Glutamatergic neuron (in vitro differentiated cells): ENCODE measurements around the gene PGAP3. TPM values are rescaled to one million over a fixed set of nuclear protein-coding genes. Genes with fewer than 3 reads are reported as not detected.
"Not testable (repeated sequence)": the region's sequence is repeated elsewhere in the genome, so short reads cannot be mapped to it uniquely, and the experiment has no call there.

Experiments
- DNase-seq: peaks from one replicate; pipeline ENCODE4 v3.0.0; 2022
- H3K27ac Mint-ChIP-seq: one replicate; pipeline ENCODE4 v1.8.0; 2020; ENCODE audit warnings: mild to moderate bottlenecking, mixed read lengths, inconsistent platforms; ENCODE audit not compliant: unreplicated experiment
- H3K27me3 Mint-ChIP-seq: one replicate; pipeline ENCODE4 v1.8.0; 2020; ENCODE audit warnings: mild to moderate bottlenecking, moderate library complexity, mixed read lengths, inconsistent platforms; ENCODE audit not compliant: unreplicated experiment
- H3K36me3 Mint-ChIP-seq: one replicate; pipeline ENCODE4 v1.8.0; 2020; ENCODE audit warnings: mild to moderate bottlenecking, mixed read lengths, inconsistent platforms; ENCODE audit not compliant: unreplicated experiment
- H3K4me1 Mint-ChIP-seq: one replicate; pipeline ENCODE4 v1.8.0; 2020; ENCODE audit warnings: mild to moderate bottlenecking, low read depth, mixed read lengths, inconsistent platforms; ENCODE audit not compliant: unreplicated experiment
- H3K4me3 Mint-ChIP-seq: one replicate; pipeline ENCODE4 v1.8.0; 2020; ENCODE audit warnings: mild to moderate bottlenecking, mixed read lengths, inconsistent platforms; ENCODE audit not compliant: unreplicated experiment
- H3K9me3 Mint-ChIP-seq: one replicate; pipeline ENCODE4 v1.8.0; 2020; ENCODE audit warnings: mild to moderate bottlenecking, moderate library complexity, mixed read lengths, inconsistent platforms; ENCODE audit not compliant: unreplicated experiment
- CTCF ChIP-seq: fragments of 200-600 bp; sonication (generic); IDR thresholded peaks from one replicate; pipeline ENCODE4 v1.5.0; 2021; ENCODE audit not compliant: partially characterized antibody, unreplicated experiment
- total RNA-seq: library from RNA; stranded (reverse); fragmentation: NEBNext Ultra II Directional; extraction: Animal tissue kit (Norgen Biotek cat#: 25700); gene quantifications from one replicate; pipeline ENCODE4 v1.2.1, GENCODE V29; 2021; ENCODE audit not compliant: unreplicated experiment

The PGAP3 gene
- total RNA-seq, 1 donor from 2014 or later: 10.7 TPM

GRCh38 chr17:39732586-39732985 lies 44.7 kb upstream of the PGAP3 start:
- Mint-ChIP-seq H3K9me3 (no peaks in the 10 kb centered on the region), H3K4me1 (no peaks in the 10 kb centered on the region), H3K27me3 (peaks cover 2% of the 10 kb centered on the region), H3K27ac (no peak overlapping the region), H3K4me3 (no peak overlapping the region), H3K36me3 (no peaks in the 10 kb centered on the region)
- no peak for TF ChIP-seq CTCF
- DNase-seq: no peak

- no peak within 1 kb of the TSS for H3K27ac Mint-ChIP-seq
- peak; percentile 96 for TF ChIP-seq CTCF
- H3K4me3 Mint-ChIP-seq: peak within 1 kb of the TSS; percentile 93
- DNase-seq: peak; percentile 97
- H3K27me3 Mint-ChIP-seq: peaks cover 4% of the 10 kb centered on the region
- H3K36me3 Mint-ChIP-seq: no peaks in the 10 kb centered on the region
- peaks cover 2% of the 10 kb centered on the region for H3K9me3 Mint-ChIP-seq
- no peaks in the 10 kb centered on the region for H3K4me1 Mint-ChIP-seq
Observed at GRCh38 chr17:39730095-39730921, 42.5 kb upstream of the PGAP3 start, which contains the start of gene MIEN1. Gene MIEN1 (minus strand): TSS chr17:39730532. CDS start chr17:39730495, 37 bp downstream.

- peak overlapping the region; percentile 93 for H3K4me3 Mint-ChIP-seq
Observed at GRCh38 chr17:39729280-39729851, 41.5 kb upstream of the PGAP3 start.

GRCh38 chr17:39727556-39727955 lies 39.7 kb upstream of the PGAP3 start:
- H3K27me3 Mint-ChIP-seq: peaks cover 6% of the 10 kb centered on the region
- TF ChIP-seq CTCF: no peak
- H3K9me3 Mint-ChIP-seq: peaks cover 2% of the 10 kb centered on the region
- H3K36me3 Mint-ChIP-seq: no peaks in the 10 kb centered on the region
- DNase-seq: no peak
- no peaks in the 10 kb centered on the region for H3K4me1 Mint-ChIP-seq
- H3K4me3 Mint-ChIP-seq: no peak overlapping the region
- no peak overlapping the region for H3K27ac Mint-ChIP-seq

More at GRCh38 chr17:39729280-39729851, 41.5 kb upstream of the PGAP3 start:
- Mint-ChIP-seq H3K27ac (no peak overlapping the region), H3K9me3 (peaks cover 2% of the 10 kb centered on the region), H3K27me3 (peaks cover 6% of the 10 kb centered on the region), H3K36me3 (no peaks in the 10 kb centered on the region), H3K4me1 (no peaks in the 10 kb centered on the region)
- no peak for DNase-seq
- no peak for TF ChIP-seq CTCF

- peaks cover 2% of the 10 kb centered on the region for H3K9me3 Mint-ChIP-seq
- TF ChIP-seq CTCF: no peak
- peaks cover 4% of the 10 kb centered on the region for H3K27me3 Mint-ChIP-seq
- H3K36me3 Mint-ChIP-seq: no peaks in the 10 kb centered on the region
- H3K4me1 Mint-ChIP-seq: no peaks in the 10 kb centered on the region
- no peak overlapping the region for H3K4me3 Mint-ChIP-seq
- DNase-seq: no peak
- no peak overlapping the region for H3K27ac Mint-ChIP-seq
Observed at GRCh38 chr17:39726617-39727016, 38.8 kb upstream of the PGAP3 start.

GRCh38 chr17:39725923-39726322 lies 38.1 kb upstream of the PGAP3 start:
- H3K36me3 Mint-ChIP-seq, H3K27me3 Mint-ChIP-seq, H3K9me3 Mint-ChIP-seq, H3K4me1 Mint-ChIP-seq, DNase-seq, H3K4me3 Mint-ChIP-seq, H3K27ac Mint-ChIP-seq: not testable (repeated sequence)
